H9 (cell line): Measurements from ENCODE around the gene FIBP. TPM values are rescaled to one million over a fixed set of nuclear protein-coding genes. Genes with fewer than 3 reads are reported as not detected.
A peak's percentile ranks its signal among the peaks of the same experiment; 100 is the strongest.

Source experiments
- DNase-seq: peaks from one replicate; pipeline ENCODE4 v3.0.0-alpha.2; 2017
- H2AFZ ChIP-seq: one replicate; pipeline ENCODE4 v1.6.1; 2013; ENCODE audit warnings: mild to moderate bottlenecking, low read length, control low read depth, moderate library complexity
- H2AK5ac ChIP-seq: 2 replicates; pipeline ENCODE4 v1.6.1; 2013; ENCODE audit warnings: low read length, control low read depth, mixed read lengths; ENCODE audit not compliant: insufficient read length
- H2BK120ac ChIP-seq: one replicate; pipeline ENCODE4 v1.6.1; 2013; ENCODE audit warnings: low read depth, mild to moderate bottlenecking, low read length, control low read depth, inconsistent platforms; ENCODE audit not compliant: poor library complexity, severe bottlenecking
- H2BK12ac ChIP-seq: 2 replicates; pipeline ENCODE4 v1.6.1; 2013; ENCODE audit warnings: low read length, control low read depth, mixed read lengths, low read depth; ENCODE audit not compliant: insufficient read length
- H2BK15ac ChIP-seq: 2 replicates; pipeline ENCODE4 v1.6.1; 2013; ENCODE audit warnings: low read depth, low read length, control low read depth
- H2BK20ac ChIP-seq: one replicate; pipeline ENCODE4 v1.6.1; 2013; ENCODE audit warnings: low read depth, mild to moderate bottlenecking, low read length, control low read depth, inconsistent platforms; ENCODE audit not compliant: poor library complexity, severe bottlenecking
- H2BK5ac ChIP-seq: 2 replicates; pipeline ENCODE4 v1.6.1; 2013; ENCODE audit warnings: low read length, control low read depth, mixed read lengths; ENCODE audit not compliant: insufficient read length
- H3K14ac ChIP-seq: 2 replicates; pipeline ENCODE4 v1.6.1; 2013; ENCODE audit warnings: low read length, control low read depth; ENCODE audit not compliant: insufficient read depth
- H3K18ac ChIP-seq: 2 replicates; pipeline ENCODE4 v1.6.1; 2013; ENCODE audit warnings: low read depth, mild to moderate bottlenecking, mixed read lengths, low read length, control low read depth; ENCODE audit not compliant: insufficient read length
- H3K23ac ChIP-seq: 2 replicates; pipeline ENCODE4 v1.6.1; 2013; ENCODE audit warnings: low read length, control low read depth, mixed read lengths, low read depth; ENCODE audit not compliant: insufficient read length
- H3K23me2 ChIP-seq: 2 replicates; pipeline ENCODE4 v1.6.1; 2013; ENCODE audit warnings: low read depth, mild to moderate bottlenecking, mixed read lengths, low read length, control low read depth; ENCODE audit not compliant: insufficient read length, poor library complexity, severe bottlenecking
- H3K27ac ChIP-seq: 2 replicates; pipeline ENCODE4 v1.5.1; 2013; ENCODE audit warnings: low read length, control low read depth, mixed read lengths, low read depth; ENCODE audit not compliant: insufficient read length
- H3K27me3 ChIP-seq: 2 replicates; pipeline ENCODE4 v1.6.1; 2013; ENCODE audit warnings: low read length, control low read depth, inconsistent platforms; ENCODE audit not compliant: insufficient read depth
- H3K4ac ChIP-seq: 2 replicates; pipeline ENCODE4 v1.6.1; 2013; ENCODE audit warnings: low read depth, mild to moderate bottlenecking, control low read depth, inconsistent platforms, low read length, moderate library complexity
- H3K4me1 ChIP-seq: 2 replicates; pipeline ENCODE4 v1.6.1; 2013; ENCODE audit warnings: low read length, control low read depth, inconsistent platforms; ENCODE audit not compliant: insufficient read depth
- H3K4me2 ChIP-seq: 2 replicates; pipeline ENCODE4 v1.6.1; 2013; ENCODE audit warnings: low read length, control low read depth, mixed read lengths; ENCODE audit not compliant: insufficient read length, insufficient read depth
- H3K56ac ChIP-seq: 2 replicates; pipeline ENCODE4 v1.6.1; 2013; ENCODE audit warnings: low read depth, mild to moderate bottlenecking, mixed read lengths, low read length, control low read depth; ENCODE audit not compliant: insufficient read length
- H3K79me1 ChIP-seq: 2 replicates; pipeline ENCODE4 v1.6.1; 2013; ENCODE audit warnings: low read depth, mild to moderate bottlenecking, moderate library complexity, low read length, control low read depth, inconsistent platforms; ENCODE audit not compliant: insufficient read depth, poor library complexity, severe bottlenecking
- H3K79me2 ChIP-seq: 2 replicates; pipeline ENCODE4 v1.6.1; 2013; ENCODE audit warnings: low read length, control low read depth, inconsistent platforms; ENCODE audit not compliant: insufficient read depth
- H3K9ac ChIP-seq: 2 replicates; pipeline ENCODE4 v1.6.1; 2013; ENCODE audit warnings: low read length, control low read depth, mixed read lengths; ENCODE audit not compliant: insufficient read length; ENCODE audit errors: extremely low read depth
- H3K9me3 ChIP-seq: one replicate; pipeline ENCODE4 v1.6.1; 2013; ENCODE audit warnings: low read depth, low read length, inconsistent platforms; ENCODE audit not compliant: control insufficient read depth
- H3T11ph ChIP-seq: one replicate; pipeline ENCODE4 v1.6.1; 2013; ENCODE audit warnings: mild to moderate bottlenecking, low read length, control low read depth, inconsistent platforms
- H4K20me1 ChIP-seq: one replicate; pipeline ENCODE4 v1.6.1; 2013; ENCODE audit not compliant: control insufficient read depth, insufficient read length, insufficient read depth
- H4K5ac ChIP-seq: 2 replicates; pipeline ENCODE4 v1.6.1; 2013; ENCODE audit warnings: low read depth, mild to moderate bottlenecking, mixed read lengths, low read length, control low read depth; ENCODE audit not compliant: insufficient read length
- H4K8ac ChIP-seq: replicated peaks from 2 replicates; pipeline ENCODE4 v1.6.1; 2013; ENCODE audit warnings: low read length, control low read depth, mixed read lengths, low read depth; ENCODE audit not compliant: insufficient read length
- H4K91ac ChIP-seq: 2 replicates; pipeline ENCODE4 v1.6.1; 2013; ENCODE audit warnings: low read depth, mild to moderate bottlenecking, moderate library complexity, mixed read lengths, low read length, control low read depth; ENCODE audit not compliant: insufficient read length
- H3K27ac Mint-ChIP-seq, 3 experiments: 2 replicates in 2 of 3; 3 replicates in 1 of 3; pipeline ENCODE4 v1.8.0; 2020 to 2021; ENCODE audit warnings: mixed read lengths in 3 of 3, mild to moderate bottlenecking in 1 of 3, moderate library complexity in 1 of 3
- H3K27me3 Mint-ChIP-seq: 2 replicates; pipeline ENCODE4 v1.8.0; 2021; ENCODE audit warnings: low read depth, mild to moderate bottlenecking, moderate library complexity, mixed read lengths
- H3K36me3 Mint-ChIP-seq, 3 experiments: 2 replicates in 2 of 3; 3 replicates in 1 of 3; pipeline ENCODE4 v1.8.0; 2020 to 2021; ENCODE audit warnings: low read depth in 3 of 3, mixed read lengths in 3 of 3; ENCODE audit not compliant: insufficient read depth in 1 of 3
- H3K4me1 Mint-ChIP-seq, 2 experiments: 2 replicates each; pipeline ENCODE4 v1.8.0; 2020; ENCODE audit warnings: mixed read lengths in 2 of 2
- H3K4me3 Mint-ChIP-seq, 2 experiments: 2 replicates in 1 of 2; 3 replicates in 1 of 2; pipeline ENCODE4 v1.8.0; 2020 to 2021; ENCODE audit warnings: mild to moderate bottlenecking in 2 of 2, mixed read lengths in 2 of 2, moderate library complexity in 1 of 2
- H3K9me3 Mint-ChIP-seq, 2 experiments: 2 replicates in 1 of 2; 3 replicates in 1 of 2; pipeline ENCODE4 v1.8.0; 2020; ENCODE audit warnings: mild to moderate bottlenecking in 2 of 2, mixed read lengths in 2 of 2, moderate library complexity in 1 of 2
- CTCF ChIP-seq: fragments of 200-600 bp; sonication (generic); conservative IDR thresholded peaks from 3 replicates; pipeline ENCODE4 v1.8.0; 2021; ENCODE audit warnings: antibody characterized with exemption, mild to moderate bottlenecking
- WGBS: extraction: QIAGEN DNeasy Blood & Tissue Kit; methylation state at CpG from one replicate; pipeline ENCODE4 v1.1.7; 2013; ENCODE audit warnings: missing lambda C conversion rate, low lambda C conversion rate, mixed read lengths; ENCODE audit not compliant: insufficient read length; ENCODE audit errors: extremely low coverage; 5-methylcytosine and 5-hydroxymethylcytosine counted together
- total RNA-seq: library from RNA; stranded (reverse); gene quantifications from 2 replicates; pipeline ENCODE4 v1.2.1, GENCODE V29; 2021

FIBP gene
- total RNA-seq, 1 experiment from 2014 or later = 87.0 TPM

GRCh38 chr11:65857500-65857852 lies 30.8 kb downstream of the FIBP start:
- Histone ChIP-seq H4K8ac (no peak overlapping the region), H2BK120ac (no peak overlapping the region), H3K79me2 (peaks cover 14% of the 10 kb centered on the region; the same call in 1 of the 2 replicates), H3K27ac (no peak overlapping the region), H4K20me1 (peaks cover 2% of the 10 kb centered on the region), H3K23me2 (peaks cover 25% of the 10 kb centered on the region), H2BK15ac (no peak overlapping the region), H3K9ac (peak overlapping the region; percentile 81), H2BK20ac (no peak overlapping the region), H3K4ac (no peak overlapping the region), H4K5ac (no peak overlapping the region), H3K23ac (no peak overlapping the region), H3K27me3 (no peaks in the 10 kb centered on the region), H3K56ac (no peak overlapping the region), H3K18ac (peak overlapping the region; percentile 73), H3K9me3 (no peaks in the 10 kb centered on the region), H4K91ac (no peak overlapping the region), H3K4me2 (peak overlapping the region; percentile 77), H2AK5ac (no peak overlapping the region), H3K4me1 (no peaks in the 10 kb centered on the region), H3K79me1 (peaks cover 3% of the 10 kb centered on the region), H2BK5ac (no peak overlapping the region), H3T11ph (no peak overlapping the region), H2AFZ (no peak overlapping the region), H3K14ac (peak overlapping the region; percentile 83), H2BK12ac (no peak overlapping the region)
- DNase-seq = no peak
- no peak for TF ChIP-seq CTCF
- Mint-ChIP-seq H3K9me3 (peaks cover 0 to 3% of the 10 kb centered on the region in 2 experiments; a peak in 2 of 5 replicates), H3K4me1 (peaks cover 29% of the 10 kb centered on the region in 2 experiments), H3K27me3 (no peaks in the 10 kb centered on the region), H3K4me3 (peak overlapping the region; percentile 86 to 89), H3K27ac (no peak overlapping the region), H3K36me3 (peaks cover 44 to 49% (median 46%) of the 10 kb centered on the region in 3 experiments)
- WGBS = no CpG with 5 or more reads among the region's 49 CpGs
